Neural progenitor cell (in vitro differentiated cells): ENCODE data around the gene C20orf141. TPM values are rescaled to one million over a fixed set of nuclear protein-coding genes. Genes with fewer than 3 reads are reported as not detected.
A peak's percentile ranks its signal among the peaks of the same experiment; 100 is the strongest.

Source experiments
- DNase-seq: peaks from one replicate; pipeline ENCODE4 v3.0.0-alpha.2; 2016; ENCODE audit warnings: low spot score
- H2AFZ ChIP-seq: fragments of 200-600 bp; sonication (generic); replicated peaks from 2 replicates; pipeline ENCODE4 v1.6.1; 2016; ENCODE audit warnings: antibody characterized with exemption
- H3F3A ChIP-seq: fragments of 200-600 bp; sonication (generic); 2 replicates; pipeline ENCODE4 v1.6.1; 2016; ENCODE audit warnings: antibody characterized with exemption, low read depth
- H3K27ac ChIP-seq: fragments of 200-600 bp; sonication (generic); 2 replicates; pipeline ENCODE4 v1.5.1; 2016; ENCODE audit warnings: mild to moderate bottlenecking
- H3K27me3 ChIP-seq: fragments of 200-600 bp; sonication (generic); 2 replicates; pipeline ENCODE4 v1.6.1; 2016; ENCODE audit warnings: mild to moderate bottlenecking, moderate library complexity
- H3K36me3 ChIP-seq: fragments of 200-600 bp; sonication (generic); 2 replicates; pipeline ENCODE4 v1.5.1; 2016
- H3K4me1 ChIP-seq: fragments of 200-600 bp; sonication (generic); 2 replicates; pipeline ENCODE4 v1.6.1; 2016; ENCODE audit warnings: mixed run types
- H3K4me2 ChIP-seq: fragments of 200-600 bp; sonication (generic); 2 replicates; pipeline ENCODE4 v1.6.1; 2016
- H3K4me3 ChIP-seq: fragments of 200-600 bp; sonication (generic); 2 replicates; pipeline ENCODE4 v1.5.1; 2016
- H3K79me2 ChIP-seq: fragments of 200-600 bp; sonication (generic); 2 replicates; pipeline ENCODE4 v1.6.1; 2016; ENCODE audit warnings: low read depth
- H3K9ac ChIP-seq: fragments of 200-600 bp; sonication (generic); 2 replicates; pipeline ENCODE4 v1.6.1; 2016
- H3K9me3 ChIP-seq: fragments of 200-600 bp; sonication (generic); 2 replicates; pipeline ENCODE4 v1.5.1; 2016; ENCODE audit warnings: low read depth
- H4K20me1 ChIP-seq: fragments of 200-600 bp; sonication (generic); 2 replicates; pipeline ENCODE4 v1.6.1; 2016; ENCODE audit warnings: low read depth
- H3K27ac Mint-ChIP-seq: 3 replicates; pipeline ENCODE4 v1.8.0; 2021; ENCODE audit warnings: mixed read lengths
- H3K27me3 Mint-ChIP-seq: 2 replicates; pipeline ENCODE4 v1.8.0; 2022; ENCODE audit warnings: low read depth, mild to moderate bottlenecking, inconsistent platforms, moderate library complexity, mixed read lengths; ENCODE audit not compliant: insufficient read depth
- H3K36me3 Mint-ChIP-seq: 3 replicates; pipeline ENCODE4 v1.8.0; 2021; ENCODE audit warnings: mixed read lengths
- H3K4me1 Mint-ChIP-seq: 3 replicates; pipeline ENCODE4 v1.8.0; 2021; ENCODE audit warnings: mixed read lengths
- H3K4me3 Mint-ChIP-seq: 3 replicates; pipeline ENCODE4 v1.8.0; 2021; ENCODE audit warnings: mild to moderate bottlenecking, moderate library complexity, mixed read lengths
- H3K9me3 Mint-ChIP-seq: 3 replicates; pipeline ENCODE4 v1.8.0; 2020; ENCODE audit warnings: mixed read lengths
- EZH2 ChIP-seq: fragments of 200-600 bp; sonication (generic); IDR thresholded peaks from 2 replicates; pipeline ENCODE4 v1.6.1; 2017; ENCODE audit warnings: antibody characterized with exemption, mild to moderate bottlenecking, moderate library complexity
- EZH2phosphoT487 ChIP-seq: fragments of 200-600 bp; sonication (generic); IDR thresholded peaks from 2 replicates; pipeline ENCODE4 v1.6.1; 2017; ENCODE audit warnings: antibody characterized with exemption
- total RNA-seq: library from RNA; depleted of rRNA; stranded (reverse); fragments of >200 nt; gene quantifications from 2 replicates; pipeline ENCODE4 v1.2.3, GENCODE V29; 2015; ENCODE audit warnings: low replicate concordance
- TF ChIP-seq, protein P1 (sequence below): fragments of 200-600 bp; sonication (generic); IDR thresholded peaks from 2 replicates; pipeline ENCODE4 v1.5.1; 2017; ENCODE audit warnings: antibody characterized with exemption, mild to moderate bottlenecking

The C20orf141 gene
- total RNA-seq, 1 donor from 2014 or later, result not detected

DNA sequence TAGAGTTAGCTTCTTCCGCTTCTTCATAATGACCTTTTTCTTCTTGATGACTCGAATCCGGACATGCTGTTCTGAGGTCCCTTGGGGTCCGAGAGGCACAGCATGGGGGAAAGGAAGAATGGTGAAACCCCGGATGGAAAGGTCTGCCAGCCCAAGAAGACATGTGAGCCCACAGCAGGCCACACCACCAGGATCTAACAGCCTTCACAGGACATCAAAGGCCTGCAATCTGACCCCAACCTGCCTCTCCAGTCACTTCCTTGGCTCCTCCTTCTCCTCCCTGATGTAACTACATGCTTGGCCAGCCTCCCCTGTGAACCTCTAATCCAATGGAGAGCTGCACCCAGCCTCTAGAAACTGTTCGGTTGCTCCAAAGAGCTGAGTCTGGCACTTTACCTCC is 16.0 kb upstream of the C20orf141 start:
- Histone ChIP-seq H3K9ac (no peak overlapping the region), H3K27ac (no peak overlapping the region), H3K4me3 (peak overlapping the region; percentile 68), H3K27me3 (peaks cover 30% of the 10 kb centered on the region), H3K79me2 (peaks cover 12% of the 10 kb centered on the region), H3K4me2 (peak overlapping the region; percentile 80), H3K4me1 (peaks cover 15% of the 10 kb centered on the region), H2AFZ (no peak overlapping the region), H3K36me3 (no peaks in the 10 kb centered on the region), H3F3A (peaks cover 23% of the 10 kb centered on the region), H4K20me1 (no peaks in the 10 kb centered on the region), H3K9me3 (no peaks in the 10 kb centered on the region)
- Mint-ChIP-seq H3K4me3 (peak overlapping the region; percentile 98), H3K36me3 (peaks cover 18% of the 10 kb centered on the region), H3K27ac (peak overlapping the region; percentile 94), H3K9me3 (no peaks in the 10 kb centered on the region), H3K4me1 (peaks cover 32% of the 10 kb centered on the region), H3K27me3 (peaks cover 6% of the 10 kb centered on the region)
- peak; percentile 56 for DNase-seq
- TF ChIP-seq, protein P1, sequence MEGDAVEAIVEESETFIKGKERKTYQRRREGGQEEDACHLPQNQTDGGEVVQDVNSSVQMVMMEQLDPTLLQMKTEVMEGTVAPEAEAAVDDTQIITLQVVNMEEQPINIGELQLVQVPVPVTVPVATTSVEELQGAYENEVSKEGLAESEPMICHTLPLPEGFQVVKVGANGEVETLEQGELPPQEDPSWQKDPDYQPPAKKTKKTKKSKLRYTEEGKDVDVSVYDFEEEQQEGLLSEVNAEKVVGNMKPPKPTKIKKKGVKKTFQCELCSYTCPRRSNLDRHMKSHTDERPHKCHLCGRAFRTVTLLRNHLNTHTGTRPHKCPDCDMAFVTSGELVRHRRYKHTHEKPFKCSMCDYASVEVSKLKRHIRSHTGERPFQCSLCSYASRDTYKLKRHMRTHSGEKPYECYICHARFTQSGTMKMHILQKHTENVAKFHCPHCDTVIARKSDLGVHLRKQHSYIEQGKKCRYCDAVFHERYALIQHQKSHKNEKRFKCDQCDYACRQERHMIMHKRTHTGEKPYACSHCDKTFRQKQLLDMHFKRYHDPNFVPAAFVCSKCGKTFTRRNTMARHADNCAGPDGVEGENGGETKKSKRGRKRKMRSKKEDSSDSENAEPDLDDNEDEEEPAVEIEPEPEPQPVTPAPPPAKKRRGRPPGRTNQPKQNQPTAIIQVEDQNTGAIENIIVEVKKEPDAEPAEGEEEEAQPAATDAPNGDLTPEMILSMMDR, result no peak
- TF ChIP-seq EZH2phosphoT487 (no peak), EZH2 (no peak)

DNA sequence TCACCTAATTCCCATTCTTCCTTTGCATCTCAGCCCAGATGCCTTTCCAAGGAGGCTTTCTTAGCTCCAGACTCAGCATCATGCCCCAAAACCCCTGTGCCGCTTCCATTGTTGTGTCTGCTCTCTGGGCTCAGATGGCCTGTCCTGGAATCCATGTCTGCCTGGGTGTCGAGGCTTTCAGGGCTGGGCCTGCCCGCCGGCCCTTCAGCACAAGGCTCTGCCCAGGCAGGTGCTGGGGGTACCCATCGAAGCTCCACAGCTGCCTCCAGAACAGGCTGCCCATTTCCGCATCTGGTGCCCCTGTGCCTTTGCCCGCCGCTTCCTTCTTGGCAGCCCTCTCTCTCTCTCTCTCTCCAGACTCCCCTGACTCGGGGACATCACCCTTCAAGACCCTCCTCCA is 15.5 kb upstream of the C20orf141 start:
- Mint-ChIP-seq H3K27ac (peak overlapping the region; percentile 99), H3K4me3 (peak overlapping the region; percentile 98), H3K27me3 (peaks cover 9% of the 10 kb centered on the region), H3K9me3 (no peaks in the 10 kb centered on the region), H3K4me1 (peaks cover 32% of the 10 kb centered on the region), H3K36me3 (peaks cover 18% of the 10 kb centered on the region)
- no peaks in the 10 kb centered on the region for H3K9me3 ChIP-seq
- H3K4me2 ChIP-seq, result peak overlapping the region; percentile 80
- peak overlapping the region; percentile 92 for H2AFZ ChIP-seq
- DNase-seq, result peak; percentile 29
- peaks cover 15% of the 10 kb centered on the region for H3K4me1 ChIP-seq
- peaks cover 35% of the 10 kb centered on the region for H3K27me3 ChIP-seq
- H3K9ac ChIP-seq, result no peak overlapping the region
- peaks cover 12% of the 10 kb centered on the region for H3K79me2 ChIP-seq
- H3K27ac ChIP-seq, result peak overlapping the region; percentile 50
- peaks cover 23% of the 10 kb centered on the region for H3F3A ChIP-seq
- H3K4me3 ChIP-seq, result peak overlapping the region; percentile 68
- no peaks in the 10 kb centered on the region for H4K20me1 ChIP-seq
- TF ChIP-seq EZH2 (no peak), EZH2phosphoT487 (no peak)
- TF ChIP-seq, protein P1, result no peak
- H3K36me3 ChIP-seq, result no peaks in the 10 kb centered on the region

DNA sequence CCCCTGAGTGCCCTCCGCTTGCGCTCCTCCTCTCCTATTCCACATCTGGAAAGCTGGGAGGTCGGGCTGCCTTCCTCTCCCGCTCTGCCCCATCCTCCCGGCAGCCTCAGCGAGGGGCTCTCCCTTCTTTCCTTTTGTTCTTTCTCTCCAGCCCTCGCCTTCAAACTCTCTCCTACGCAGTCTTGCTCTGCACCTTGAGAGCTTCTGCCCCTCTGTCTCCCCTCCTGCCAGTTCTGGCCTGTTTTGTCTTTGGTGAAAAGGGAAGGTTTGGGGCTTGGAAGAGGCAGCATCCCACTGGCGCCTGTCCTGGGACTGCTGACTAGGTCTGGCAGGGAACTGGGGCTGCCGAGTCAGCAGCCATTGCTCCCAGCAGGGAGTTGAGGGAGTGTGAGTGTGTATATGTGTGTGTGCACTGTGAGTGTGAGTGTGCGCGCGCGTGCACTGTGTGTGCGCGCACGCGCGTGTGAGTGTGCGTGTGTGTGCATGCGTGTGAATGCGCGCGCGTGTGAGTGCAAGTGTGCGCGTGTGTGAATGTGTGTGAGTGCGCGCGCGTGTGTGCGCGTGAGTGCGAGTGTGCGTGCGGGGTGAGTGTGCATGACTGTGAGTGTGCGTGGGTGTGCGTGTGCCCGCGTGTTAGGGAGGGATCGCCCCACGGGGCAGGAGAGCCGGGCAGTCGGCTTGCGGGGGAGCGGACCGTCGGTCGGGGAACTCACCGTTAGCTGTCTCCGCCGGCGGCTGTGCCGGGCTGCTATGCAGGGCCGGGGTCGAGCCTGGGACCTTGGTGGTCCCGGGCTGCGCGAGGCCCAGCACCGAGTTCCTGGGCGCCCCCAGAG is 14.9 kb upstream of the C20orf141 start:
- Mint-ChIP-seq H3K27ac (peak overlapping the region; percentile 99), H3K4me1 (peaks cover 32% of the 10 kb centered on the region), H3K36me3 (peaks cover 15% of the 10 kb centered on the region), H3K9me3 (no peaks in the 10 kb centered on the region), H3K4me3 (peak overlapping the region; percentile 98), H3K27me3 (peaks cover 12% of the 10 kb centered on the region)
- peak; percentile 66 for DNase-seq
- Histone ChIP-seq H3K79me2 (peaks cover 12% of the 10 kb centered on the region), H3K36me3 (no peaks in the 10 kb centered on the region), H3K4me1 (peaks cover 15% of the 10 kb centered on the region), H3K27ac (peak overlapping the region; percentile 50), H3K9me3 (no peaks in the 10 kb centered on the region), H3K4me2 (peak overlapping the region; percentile 80), H4K20me1 (no peaks in the 10 kb centered on the region), H3K9ac (no peak overlapping the region), H3K4me3 (peak overlapping the region; percentile 68), H3K27me3 (peaks cover 41% of the 10 kb centered on the region), H3F3A (peaks cover 23% of the 10 kb centered on the region), H2AFZ (peak overlapping the region; percentile 92)
- TF ChIP-seq EZH2 (no peak), EZH2phosphoT487 (no peak)
- TF ChIP-seq, protein P1, result no peak
